NB4 (cell line): ENCODE results near the gene RPS16.

ENCODE experiments used
- DNase-seq: peaks from one replicate; pipeline ENCODE4 v3.0.0; 2010; ENCODE audit warnings: low read depth
- H3K4me3 ChIP-seq: one replicate; pipeline ENCODE4 v1.5.1; 2011; ENCODE audit warnings: mild to moderate bottlenecking, low read depth, low read length, moderate library complexity
- CTCF ChIP-seq: IDR thresholded peaks from one replicate; pipeline ENCODE4 v1.5.1; 2012; ENCODE audit warnings: low read depth, low read length
- MAX ChIP-seq: IDR thresholded peaks from 2 replicates; pipeline ENCODE4 v1.6.1; 2011; ENCODE audit warnings: low read depth, low read length
- MYC ChIP-seq: IDR thresholded peaks from 2 replicates; pipeline ENCODE4 v1.6.1; 2011; ENCODE audit warnings: low read depth, low read length
- POLR2A ChIP-seq: IDR thresholded peaks from 2 replicates; pipeline ENCODE4 v1.6.1; 2011; ENCODE audit warnings: mild to moderate bottlenecking; ENCODE audit not compliant: insufficient read length; ENCODE audit errors: extremely low read depth

RPS16 gene

GRCh38 chr19:39407410-39407659 is 28.4 kb downstream of the RPS16 start:
- no peak for DNase-seq
- no peak for TF ChIP-seq CTCF
- no peak for TF ChIP-seq POLR2A
- TF ChIP-seq MYC, result no peak
- no peak for TF ChIP-seq MAX
- peak overlapping the region; percentile 79 for H3K4me3 ChIP-seq

- peak within 1 kb of the TSS; percentile 79 for H3K4me3 ChIP-seq
- DNase-seq, result peak; percentile 73
- TF ChIP-seq POLR2A (peak; percentile 91), MYC (no peak; the same call in 1 of the 2 replicates)
Observed at GRCh38 chr19:39406656-39407409, 28.9 kb downstream of the RPS16 start, which contains the start of gene ZFP36. Gene ZFP36, plus strand, starts transcription at chr19:39406847. Its CDS starts 58 bp downstream, at chr19:39406905.

- no peak for TF ChIP-seq POLR2A
- no peak for TF ChIP-seq MYC
- no peak for TF ChIP-seq CTCF
- TF ChIP-seq MAX, result no peak; the same call in 1 of the 2 replicates
- peak overlapping the region; percentile 32 for H3K4me3 ChIP-seq
- DNase-seq, result peak; percentile 70
Observed at GRCh38 chr19:39405958-39406655, 29.6 kb downstream of the RPS16 start.

- H3K4me3 ChIP-seq, result no peak overlapping the region
- DNase-seq, result no peak
- TF ChIP-seq MAX (no peak), MYC (no peak), CTCF (no peak)
Observed at GRCh38 chr19:39405261-39405957, 30.3 kb downstream of the RPS16 start.

- no peak overlapping the region for H3K4me3 ChIP-seq
Observed at GRCh38 chr19:39403331-39404312, 32.1 kb downstream of the RPS16 start.

More at GRCh38 chr19:39403331-39404312, 32.1 kb downstream of the RPS16 start:
- TF ChIP-seq POLR2A (no peak), MAX (peak; percentile 8; the same call in 1 of the 2 replicates), MYC (0 out of 2 replicates have a peak, but pooled peaks have one; percentile 40), CTCF (no peak)
- DNase-seq, result peak; percentile 84
